GM18505 (cell line): Measurements from ENCODE around the gene FAM3D.

Experiments
- ATAC-seq: cut with Tn5 transposase; IDR thresholded peaks from one replicate; pipeline ENCODE4 v1.9.1; 2021; ENCODE audit not compliant: unreplicated experiment
- POLR2A ChIP-seq: IDR thresholded peaks from 4 replicates; pipeline ENCODE4 v1.6.1; 2011; ENCODE audit warnings: borderline replicate concordance; ENCODE audit not compliant: insufficient read depth, insufficient read length; ENCODE audit errors: extremely low read depth

FAM3D gene

DNA sequence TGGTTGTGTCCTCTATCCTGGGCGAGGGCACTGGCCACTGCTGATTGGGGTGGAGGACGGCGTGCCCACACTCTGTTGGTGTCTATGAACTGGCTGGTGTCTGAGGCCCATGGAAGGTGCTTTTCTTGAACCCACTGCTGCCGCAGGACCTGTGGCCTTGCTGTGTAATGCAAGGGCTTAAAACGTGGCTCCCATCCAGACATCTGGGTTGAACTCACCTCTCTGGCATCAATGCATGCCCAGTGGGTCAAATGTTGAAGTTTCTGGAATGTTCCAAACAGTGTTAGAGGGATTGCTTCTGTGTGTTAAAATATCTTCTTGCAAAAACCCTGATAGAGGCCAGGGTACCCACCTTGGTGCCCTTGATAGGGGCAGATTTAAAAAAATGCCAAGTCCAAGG is 42.6 kb downstream of the FAM3D start:
- no peak for TF ChIP-seq POLR2A
- no peak for ATAC-seq

- no peak for TF ChIP-seq POLR2A
- ATAC-seq: no peak
Measured at GRCh38 chr3:58623478-58623877, 43.1 kb downstream of the FAM3D start.

- ATAC-seq: no peak
- no peak for TF ChIP-seq POLR2A
Measured at GRCh38 chr3:58622892-58623291, 43.7 kb downstream of the FAM3D start.

GRCh38 chr3:58622436-58622835 is 44.1 kb downstream of the FAM3D start:
- no peak for TF ChIP-seq POLR2A
- ATAC-seq: no peak

DNA sequence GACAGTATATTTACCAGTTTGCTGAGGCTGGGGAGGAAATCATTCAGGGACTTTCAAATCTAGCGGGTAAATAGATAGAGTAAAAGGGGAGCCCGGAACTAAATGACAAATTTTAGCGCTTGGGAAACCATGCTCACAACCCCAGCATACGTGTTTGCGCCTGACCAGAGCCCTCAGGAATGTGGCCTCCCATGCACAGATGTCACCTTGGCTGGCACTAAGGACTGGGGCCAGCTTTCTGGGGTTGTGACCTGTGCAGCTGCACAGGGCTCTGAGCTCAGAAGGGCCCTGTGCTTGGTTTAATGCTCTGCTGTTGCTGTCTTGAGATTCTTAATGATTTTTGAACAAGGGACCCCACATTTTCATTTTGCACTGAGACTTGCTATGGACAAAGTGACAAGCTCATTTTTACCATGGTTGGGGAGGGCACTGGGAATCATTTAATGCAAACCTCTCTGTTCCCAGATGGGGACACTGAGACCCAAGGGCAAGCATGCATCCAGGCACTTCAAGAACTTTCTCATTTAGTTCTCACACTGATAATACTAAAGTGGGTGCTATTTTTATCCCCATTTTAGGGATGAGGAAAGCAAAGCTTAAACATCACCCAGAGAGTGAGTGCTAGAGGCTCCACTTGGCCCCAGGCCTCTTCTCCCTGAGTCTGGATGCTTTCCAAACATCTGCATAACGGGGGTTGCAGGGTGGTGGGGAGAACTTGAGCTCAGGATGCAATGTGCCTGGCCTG is 45.3 kb downstream of the FAM3D start:
- ATAC-seq: no peak
- no peak for TF ChIP-seq POLR2A

GRCh38 chr3:58620421-58620820 is 46.2 kb downstream of the FAM3D start:
- ATAC-seq: no peak
- no peak for TF ChIP-seq POLR2A

- ATAC-seq: no peak
- no peak for TF ChIP-seq POLR2A
Measured at GRCh38 chr3:58617338-58617761, 49.2 kb downstream of the FAM3D start.

- no peak for TF ChIP-seq POLR2A
- no peak for ATAC-seq
Measured at GRCh38 chr3:58613236-58614132, 53.1 kb downstream of the FAM3D start.

- no peak for TF ChIP-seq POLR2A
- ATAC-seq: no peak
Measured at GRCh38 chr3:58612830-58613229, 53.7 kb downstream of the FAM3D start.

DNA sequence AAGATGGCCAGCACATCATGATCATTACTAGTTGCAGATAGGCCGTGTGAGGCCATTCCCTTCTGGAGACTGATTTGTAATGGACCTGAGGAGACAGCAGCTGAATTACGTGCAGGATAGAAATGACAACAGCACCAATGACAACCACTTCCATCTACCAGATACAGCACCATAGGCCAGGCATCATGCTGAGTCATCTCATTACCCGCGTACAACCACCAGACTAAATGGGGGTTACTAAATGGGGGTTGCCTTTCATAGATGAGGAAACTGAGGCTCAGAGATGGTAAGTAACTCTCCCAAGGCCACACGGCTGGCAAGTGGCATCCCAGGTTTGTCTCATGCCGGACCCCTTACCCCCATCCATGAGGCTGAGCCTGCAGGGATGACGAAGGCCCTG is 56.6 kb downstream of the FAM3D start:
- TF ChIP-seq POLR2A: no peak

GRCh38 chr3:58608648-58609047 is 57.9 kb downstream of the FAM3D start:
- ATAC-seq: no peak
- TF ChIP-seq POLR2A: no peak

More for the DNA sequence above, 56.6 kb downstream of the FAM3D start:
- ATAC-seq: no peak

DNA sequence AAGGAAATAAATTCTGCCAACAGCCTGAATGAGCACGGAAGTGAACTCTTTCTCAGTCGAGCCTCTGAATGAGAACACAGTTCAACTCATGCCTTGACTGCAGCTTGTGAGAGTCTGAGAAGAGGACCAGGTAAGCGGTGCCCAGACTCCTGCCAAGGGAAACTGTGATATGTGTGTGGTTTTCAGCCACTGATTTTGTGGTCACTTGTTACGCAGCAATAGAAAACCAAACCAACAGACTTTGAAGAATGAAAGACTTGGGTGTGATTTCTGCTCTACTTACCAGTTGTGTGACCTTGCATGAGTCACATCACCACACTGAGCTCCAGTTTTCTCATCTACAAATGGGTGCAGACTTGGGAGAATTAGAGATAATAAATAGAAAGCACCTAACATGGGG is 58.8 kb downstream of the FAM3D start:
- no peak for ATAC-seq
- TF ChIP-seq POLR2A: no peak

GRCh38 chr3:58606693-58607092 is 59.9 kb downstream of the FAM3D start:
- TF ChIP-seq POLR2A: no peak
- no peak for ATAC-seq

GRCh38 chr3:58604031-58604430 is 62.5 kb downstream of the FAM3D start:
- no peak for TF ChIP-seq POLR2A
- ATAC-seq: no peak

DNA sequence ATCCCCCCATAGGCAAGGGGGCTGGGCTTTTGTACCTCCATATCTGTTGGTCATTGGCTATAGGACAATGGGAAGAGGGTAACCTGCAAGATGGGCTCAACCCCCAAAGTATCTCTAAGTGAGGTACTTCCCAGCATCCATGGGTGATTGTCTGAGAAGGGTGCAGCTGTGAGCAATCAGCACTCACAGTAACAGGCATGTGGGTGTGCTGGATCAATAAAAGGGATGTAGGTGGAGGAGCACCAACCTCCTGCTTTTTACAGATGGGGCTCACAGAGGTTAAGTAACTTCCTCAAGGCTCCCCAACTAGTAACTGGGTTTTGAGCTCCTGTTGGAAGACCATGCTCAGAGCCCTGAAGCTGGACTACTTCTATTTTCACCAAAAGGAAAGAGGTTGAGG is 63.0 kb downstream of the FAM3D start:
- no peak for TF ChIP-seq POLR2A
- ATAC-seq: no peak

- no peak for TF ChIP-seq POLR2A
- ATAC-seq: no peak
Measured at GRCh38 chr3:58597770-58598310, 68.7 kb downstream of the FAM3D start.
